ENCODE results near the gene STAT5A. TPM values are rescaled to one million over a fixed set of nuclear protein-coding genes. Genes with fewer than 3 reads are reported as not detected.
A peak's percentile ranks its signal among the peaks of the same experiment; 100 is the strongest.

STAT5A gene
- total and polyA plus RNA-seq, 9 of the 15 experiments (the other 6 are each of a cell fraction or from before 2014, with no cell fraction given) = 79.9 to 415 (median 196) TPM

DNA sequence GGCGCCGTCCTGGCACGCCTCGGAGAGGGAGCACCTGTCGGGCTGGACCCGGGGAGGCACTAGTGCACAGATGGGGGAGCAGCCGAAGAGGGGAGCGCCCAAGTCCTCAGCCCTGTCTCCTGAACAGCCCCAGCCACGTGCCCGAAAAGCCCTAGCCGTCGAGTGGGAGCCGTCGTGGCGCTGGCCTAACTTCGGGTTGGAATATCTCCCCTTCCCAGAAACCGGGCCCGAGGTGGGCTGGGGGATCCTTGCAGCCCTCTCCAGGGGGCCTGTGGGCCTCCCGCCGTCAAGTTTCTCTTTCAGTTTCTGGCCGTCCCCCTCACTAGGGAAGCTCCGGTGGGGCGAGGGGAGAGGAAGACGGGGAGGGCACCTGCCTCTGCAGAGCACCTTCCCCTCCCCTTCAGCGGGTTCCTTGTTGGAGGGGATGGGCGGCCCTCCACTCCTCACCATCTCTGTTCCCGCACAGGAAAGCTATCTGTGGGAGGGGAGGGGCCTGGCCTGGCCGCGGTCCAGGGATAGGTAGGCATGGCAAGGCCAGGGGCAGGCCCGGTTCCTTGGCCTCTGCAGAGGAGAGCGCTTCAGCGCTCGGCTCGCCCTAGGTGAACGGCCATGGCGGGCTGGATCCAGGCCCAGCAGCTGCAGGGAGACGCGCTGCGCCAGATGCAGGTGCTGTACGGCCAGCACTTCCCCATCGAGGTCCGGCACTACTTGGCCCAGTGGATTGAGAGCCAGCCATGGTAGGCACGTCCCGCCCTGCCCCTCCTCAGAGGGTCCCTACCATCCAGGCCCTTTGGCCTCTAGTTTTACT, 709 bp downstream of the STAT5A start (continued):
- no peak for TF ChIP-seq CCNT2 (IDR thresholded peaks at IDR 0.05; ENCODE audit: borderline replicate concordance, extremely low read depth, insufficient read length, low read depth, low read length)
- TF ChIP-seq, protein P1, sequence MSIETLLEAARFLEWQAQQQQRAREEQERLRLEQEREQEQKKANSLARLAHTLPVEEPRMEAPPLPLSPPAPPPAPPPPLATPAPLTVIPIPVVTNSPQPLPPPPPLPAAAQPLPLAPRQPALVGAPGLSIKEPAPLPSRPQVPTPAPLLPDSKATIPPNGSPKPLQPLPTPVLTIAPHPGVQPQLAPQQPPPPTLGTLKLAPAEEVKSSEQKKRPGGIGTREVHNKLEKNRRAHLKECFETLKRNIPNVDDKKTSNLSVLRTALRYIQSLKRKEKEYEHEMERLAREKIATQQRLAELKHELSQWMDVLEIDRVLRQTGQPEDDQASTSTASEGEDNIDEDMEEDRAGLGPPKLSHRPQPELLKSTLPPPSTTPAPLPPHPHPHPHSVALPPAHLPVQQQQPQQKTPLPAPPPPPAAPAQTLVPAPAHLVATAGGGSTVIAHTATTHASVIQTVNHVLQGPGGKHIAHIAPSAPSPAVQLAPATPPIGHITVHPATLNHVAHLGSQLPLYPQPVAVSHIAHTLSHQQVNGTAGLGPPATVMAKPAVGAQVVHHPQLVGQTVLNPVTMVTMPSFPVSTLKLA (conservative IDR thresholded peaks at IDR 0.05) = peak; percentile 61 to 64; a peak in 3 of 4 replicates
- TF ChIP-seq, protein P2, sequence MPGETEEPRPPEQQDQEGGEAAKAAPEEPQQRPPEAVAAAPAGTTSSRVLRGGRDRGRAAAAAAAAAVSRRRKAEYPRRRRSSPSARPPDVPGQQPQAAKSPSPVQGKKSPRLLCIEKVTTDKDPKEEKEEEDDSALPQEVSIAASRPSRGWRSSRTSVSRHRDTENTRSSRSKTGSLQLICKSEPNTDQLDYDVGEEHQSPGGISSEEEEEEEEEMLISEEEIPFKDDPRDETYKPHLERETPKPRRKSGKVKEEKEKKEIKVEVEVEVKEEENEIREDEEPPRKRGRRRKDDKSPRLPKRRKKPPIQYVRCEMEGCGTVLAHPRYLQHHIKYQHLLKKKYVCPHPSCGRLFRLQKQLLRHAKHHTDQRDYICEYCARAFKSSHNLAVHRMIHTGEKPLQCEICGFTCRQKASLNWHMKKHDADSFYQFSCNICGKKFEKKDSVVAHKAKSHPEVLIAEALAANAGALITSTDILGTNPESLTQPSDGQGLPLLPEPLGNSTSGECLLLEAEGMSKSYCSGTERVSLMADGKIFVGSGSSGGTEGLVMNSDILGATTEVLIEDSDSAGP (CRISPR knock-in tag; IDR thresholded peaks at IDR 0.05) = no peak
- no peak for TF ChIP-seq BCOR (IDR thresholded peaks at IDR 0.05)
- no peak for TF ChIP-seq NR2F6 (CRISPR knock-in tag; IDR thresholded peaks at IDR 0.05)
- peak; percentile 72 for TF ChIP-seq SUPT5H (IDR thresholded peaks at IDR 0.05)
- no peak for TF ChIP-seq ZNF354B (CRISPR knock-in tag; IDR thresholded peaks at IDR 0.05)
- TF ChIP-seq KLF10 (CRISPR knock-in tag; IDR thresholded peaks at IDR 0.05) = no peak
- peak; percentile 28; the same call in 1 of the 2 replicates for TF ChIP-seq GABPA (tag; conservative IDR thresholded peaks at IDR 0.05; ENCODE audit: low read depth)
- TF ChIP-seq ZBTB17 (CRISPR knock-in tag; IDR thresholded peaks at IDR 0.05) = no peak
- TF ChIP-seq NCOR1 (IDR thresholded peaks at IDR 0.05) = no peak
- no peak for TF ChIP-seq STAT5B (CRISPR knock-in tag; IDR thresholded peaks at IDR 0.05)
- no peak for TF ChIP-seq ILF3 (IDR thresholded peaks at IDR 0.05; ENCODE audit: borderline replicate concordance)
- TF ChIP-seq, protein P3, sequence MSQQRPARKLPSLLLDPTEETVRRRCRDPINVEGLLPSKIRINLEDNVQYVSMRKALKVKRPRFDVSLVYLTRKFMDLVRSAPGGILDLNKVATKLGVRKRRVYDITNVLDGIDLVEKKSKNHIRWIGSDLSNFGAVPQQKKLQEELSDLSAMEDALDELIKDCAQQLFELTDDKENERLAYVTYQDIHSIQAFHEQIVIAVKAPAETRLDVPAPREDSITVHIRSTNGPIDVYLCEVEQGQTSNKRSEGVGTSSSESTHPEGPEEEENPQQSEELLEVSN (IDR thresholded peaks at IDR 0.05; ENCODE audit: borderline replicate concordance in 1 of 2, extremely low read depth in 1 of 2, insufficient read depth in 1 of 2, insufficient read length in 1 of 2, low read depth in 1 of 2, low read length in 1 of 2, poor library complexity in 1 of 2, severe bottlenecking in 1 of 2) = peak; percentile 76 to 78
- peak; percentile 23 for TF ChIP-seq SAP30 (IDR thresholded peaks at IDR 0.05; ENCODE audit: borderline replicate concordance, insufficient read depth, low read depth, low read length, poor library complexity, severe bottlenecking)
- TF ChIP-seq, protein P4, sequence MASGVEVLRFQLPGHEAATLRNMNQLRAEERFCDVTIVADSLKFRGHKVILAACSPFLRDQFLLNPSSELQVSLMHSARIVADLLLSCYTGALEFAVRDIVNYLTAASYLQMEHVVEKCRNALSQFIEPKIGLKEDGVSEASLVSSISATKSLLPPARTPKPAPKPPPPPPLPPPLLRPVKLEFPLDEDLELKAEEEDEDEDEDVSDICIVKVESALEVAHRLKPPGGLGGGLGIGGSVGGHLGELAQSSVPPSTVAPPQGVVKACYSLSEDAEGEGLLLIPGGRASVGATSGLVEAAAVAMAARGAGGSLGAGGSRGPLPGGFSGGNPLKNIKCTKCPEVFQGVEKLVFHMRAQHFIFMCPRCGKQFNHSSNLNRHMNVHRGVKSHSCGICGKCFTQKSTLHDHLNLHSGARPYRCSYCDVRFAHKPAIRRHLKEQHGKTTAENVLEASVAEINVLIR (CRISPR knock-in tag; IDR thresholded peaks at IDR 0.05) = no peak
- TF ChIP-seq ZNF311 (CRISPR knock-in tag; IDR thresholded peaks at IDR 0.05) = no peak
- no peak for TF ChIP-seq HIVEP1 (CRISPR knock-in tag; IDR thresholded peaks at IDR 0.05)
- TF ChIP-seq, protein P5, sequence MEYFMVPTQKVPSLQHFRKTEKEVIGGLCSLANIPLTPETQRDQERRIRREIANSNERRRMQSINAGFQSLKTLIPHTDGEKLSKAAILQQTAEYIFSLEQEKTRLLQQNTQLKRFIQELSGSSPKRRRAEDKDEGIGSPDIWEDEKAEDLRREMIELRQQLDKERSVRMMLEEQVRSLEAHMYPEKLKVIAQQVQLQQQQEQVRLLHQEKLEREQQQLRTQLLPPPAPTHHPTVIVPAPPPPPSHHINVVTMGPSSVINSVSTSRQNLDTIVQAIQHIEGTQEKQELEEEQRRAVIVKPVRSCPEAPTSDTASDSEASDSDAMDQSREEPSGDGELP (CRISPR knock-in tag; IDR thresholded peaks at IDR 0.05; ENCODE audit: borderline replicate concordance) = peak; percentile 47; the same call in 1 of the 2 replicates
- TF ChIP-seq GATAD2B (IDR thresholded peaks at IDR 0.05; ENCODE audit: borderline replicate concordance) = no peak

Measured in K562 (cell line).